Astrocyte of the spinal cord (primary cell): ENCODE measurements around the gene CERS3.
A peak's percentile ranks its signal among the peaks of the same experiment; 100 is the strongest.
"Not testable (repeated sequence)": the region's sequence is repeated elsewhere in the genome, so short reads cannot be mapped to it uniquely, and the experiment has no call there.

Experiments used
- DNase-seq: peaks from one replicate; pipeline ENCODE4 v3.0.0; 2011; ENCODE audit warnings: low read depth, low spot score
- H3K4me3 ChIP-seq: 2 replicates; pipeline ENCODE4 v1.5.1; 2011; ENCODE audit warnings: low read depth, mild to moderate bottlenecking, low read length, moderate library complexity
- CTCF ChIP-seq: IDR thresholded peaks from 2 replicates; pipeline ENCODE4 v1.5.1; 2012; ENCODE audit warnings: low read depth, mild to moderate bottlenecking, low read length, inconsistent platforms
- in situ Hi-C: cut with HindIII; loops from 2 replicates; pipeline ENCODE4 v1.10.0; 2017; ENCODE audit warnings: low sequenced_read_pairs

The CERS3 gene

GRCh38 chr15:100464256-100464655 is 64.5 kb downstream of the CERS3 start:
- TF ChIP-seq CTCF = no peak
- in situ Hi-C loops = no loop called here
- no peak overlapping the region for H3K4me3 ChIP-seq
- DNase-seq = no peak

GRCh38 chr15:100463515-100463914 is 65.2 kb downstream of the CERS3 start:
- no peak for DNase-seq
- H3K4me3 ChIP-seq = no peak overlapping the region
- in situ Hi-C loops = no loop called here
- TF ChIP-seq CTCF = no peak

- no peak for TF ChIP-seq CTCF
- no peak overlapping the region for H3K4me3 ChIP-seq
- in situ Hi-C loops = no loop called here
- DNase-seq = no peak
Measured at GRCh38 chr15:100461049-100461448, 67.7 kb downstream of the CERS3 start.

- DNase-seq = peak; percentile 62
- TF ChIP-seq CTCF = no peak
- H3K4me3 ChIP-seq = no peak overlapping the region
- in situ Hi-C loops = no loop called here
Measured at GRCh38 chr15:100457201-100457600, 71.5 kb downstream of the CERS3 start.

- in situ Hi-C loops = no loop called here
- TF ChIP-seq CTCF = no peak
- no peak for DNase-seq
- no peak overlapping the region for H3K4me3 ChIP-seq
Measured at GRCh38 chr15:100454148-100454547, 74.6 kb downstream of the CERS3 start.

GRCh38 chr15:100448481-100448880 is 80.3 kb downstream of the CERS3 start:
- H3K4me3 ChIP-seq = no peak overlapping the region
- no peak for TF ChIP-seq CTCF
- in situ Hi-C loops = no loop called here
- DNase-seq = no peak

GRCh38 chr15:100441063-100441462 is 87.7 kb downstream of the CERS3 start:
- in situ Hi-C loops, DNase-seq, H3K4me3 ChIP-seq: not testable (repeated sequence)
